MM.1S (cell line): ENCODE results near the gene FUZ.

Experiments used
- DNase-seq: peaks from one replicate; pipeline ENCODE4 v3.0.0-alpha.2; 2015
- H2AFZ ChIP-seq: fragments of 300-600 bp; sonication (generic); 2 replicates; pipeline ENCODE4 v1.6.0; 2016; ENCODE audit warnings: antibody characterized with exemption, low read length
- H3F3A ChIP-seq: fragments of 300-600 bp; sonication (generic); 2 replicates; pipeline ENCODE4 v1.6.1; 2016; ENCODE audit warnings: mild to moderate bottlenecking, antibody characterized with exemption, low read length, moderate library complexity, mixed read lengths; ENCODE audit not compliant: insufficient read depth
- H3K27ac ChIP-seq: fragments of 300-600 bp; sonication (generic); 2 replicates; pipeline ENCODE4 v1.5.1; 2016; ENCODE audit warnings: mild to moderate bottlenecking, low read length
- H3K27me3 ChIP-seq: fragments of 300-600 bp; sonication (generic); replicated peaks from 2 replicates; pipeline ENCODE4 v1.6.0; 2016; ENCODE audit warnings: low read length; ENCODE audit not compliant: insufficient read depth
- H3K36me3 ChIP-seq: fragments of 300-600 bp; sonication (generic); replicated peaks from 2 replicates; pipeline ENCODE4 v1.6.1; 2016; ENCODE audit warnings: mild to moderate bottlenecking, low read length, mixed read lengths; ENCODE audit not compliant: insufficient read depth
- H3K4me1 ChIP-seq: fragments of 300-600 bp; sonication (generic); 2 replicates; pipeline ENCODE4 v1.6.1; 2016; ENCODE audit warnings: low read length, mixed read lengths
- H3K4me2 ChIP-seq: fragments of 300-600 bp; sonication (generic); 2 replicates; pipeline ENCODE4 v1.6.0; 2016; ENCODE audit warnings: low read depth, low read length
- H3K4me3 ChIP-seq: fragments of 300-600 bp; sonication (generic); 2 replicates; pipeline ENCODE4 v1.5.1; 2016; ENCODE audit warnings: low read length, mixed read lengths
- H3K79me2 ChIP-seq: fragments of 300-600 bp; sonication (generic); 2 replicates; pipeline ENCODE4 v1.6.1; 2016; ENCODE audit warnings: mixed run types, low read length, mixed read lengths
- H3K9ac ChIP-seq: fragments of 300-600 bp; sonication (generic); 2 replicates; pipeline ENCODE4 v1.6.1; 2016; ENCODE audit warnings: low read length, mixed read lengths
- H3K9me2 ChIP-seq: fragments of 300-600 bp; sonication (generic); replicated peaks from 2 replicates; pipeline ENCODE4 v1.6.1; 2016; ENCODE audit warnings: mild to moderate bottlenecking, low read length, mixed read lengths; ENCODE audit not compliant: insufficient read depth
- H3K9me3 ChIP-seq: fragments of 300-600 bp; sonication (generic); replicated peaks from 2 replicates; pipeline ENCODE4 v1.6.1; 2016; ENCODE audit warnings: mild to moderate bottlenecking, low read length, mixed read lengths; ENCODE audit not compliant: insufficient read depth
- H4K20me1 ChIP-seq: fragments of 300-600 bp; sonication (generic); 2 replicates; pipeline ENCODE4 v1.6.1; 2016; ENCODE audit warnings: mild to moderate bottlenecking, low read length, moderate library complexity, mixed read lengths; ENCODE audit not compliant: insufficient read depth
- CTCF ChIP-seq: fragments of 300-600 bp; sonication (generic); IDR thresholded peaks from 2 replicates; pipeline ENCODE4 v1.5.1; 2016; ENCODE audit warnings: antibody characterized with exemption, low read length, mixed read lengths
- EZH2 ChIP-seq: fragments of 300-600 bp; sonication (generic); optimal IDR thresholded peaks from 2 replicates; pipeline ENCODE3; 2017; ENCODE audit warnings: low read depth, mild to moderate bottlenecking, antibody characterized with exemption, low read length, mixed read lengths
- EZH2phosphoT487 ChIP-seq: fragments of 300-600 bp; sonication (generic); IDR thresholded peaks from 2 replicates; pipeline ENCODE4 v1.6.1; 2018; ENCODE audit warnings: antibody characterized with exemption, low read length

FUZ gene

GRCh38 chr19:49795615-49796014, 17.5 kb downstream of the FUZ start:
- H3K9me3 ChIP-seq = no peaks in the 10 kb centered on the region
- no peaks in the 10 kb centered on the region for H3F3A ChIP-seq
- H3K9me2 ChIP-seq = no peaks in the 10 kb centered on the region
- TF ChIP-seq EZH2phosphoT487 = no peak
- TF ChIP-seq CTCF = no peak
- TF ChIP-seq EZH2 = no peak
- H4K20me1 ChIP-seq = no peaks in the 10 kb centered on the region
- no peak overlapping the region for H3K4me3 ChIP-seq
- no peaks in the 10 kb centered on the region for H3K36me3 ChIP-seq
- no peak overlapping the region for H3K9ac ChIP-seq
- H3K4me1 ChIP-seq = no peaks in the 10 kb centered on the region
- no peaks in the 10 kb centered on the region for H3K27me3 ChIP-seq
- H3K79me2 ChIP-seq = no peaks in the 10 kb centered on the region
- H3K4me2 ChIP-seq = no peak overlapping the region
- no peak for DNase-seq
- no peak overlapping the region for H2AFZ ChIP-seq
- H3K27ac ChIP-seq = no peak overlapping the region

- Histone ChIP-seq H3K4me1 (no peaks in the 10 kb centered on the region), H3K9me2 (no peaks in the 10 kb centered on the region), H4K20me1 (no peaks in the 10 kb centered on the region), H3K9ac (no peak overlapping the region), H3K27me3 (no peaks in the 10 kb centered on the region), H3K4me2 (no peak overlapping the region), H3K4me3 (no peak overlapping the region), H2AFZ (no peak overlapping the region), H3K27ac (no peak overlapping the region), H3K79me2 (no peaks in the 10 kb centered on the region), H3F3A (no peaks in the 10 kb centered on the region), H3K36me3 (no peaks in the 10 kb centered on the region), H3K9me3 (no peaks in the 10 kb centered on the region)
- no peak for TF ChIP-seq EZH2phosphoT487
- no peak for TF ChIP-seq EZH2
- no peak for TF ChIP-seq CTCF
- DNase-seq = no peak
Measured at GRCh38 chr19:49793561-49793840, 19.6 kb downstream of the FUZ start.

- no peak for DNase-seq
- Histone ChIP-seq H3F3A (no peaks in the 10 kb centered on the region), H3K4me3 (no peak overlapping the region), H3K9me3 (no peaks in the 10 kb centered on the region), H3K4me1 (no peaks in the 10 kb centered on the region), H3K27ac (no peak overlapping the region), H3K9me2 (no peaks in the 10 kb centered on the region), H3K4me2 (no peak overlapping the region), H2AFZ (no peak overlapping the region), H3K36me3 (no peaks in the 10 kb centered on the region), H4K20me1 (no peaks in the 10 kb centered on the region), H3K9ac (no peak overlapping the region), H3K27me3 (no peaks in the 10 kb centered on the region), H3K79me2 (no peaks in the 10 kb centered on the region)
- TF ChIP-seq CTCF (no peak), EZH2 (no peak), EZH2phosphoT487 (no peak)
Measured at GRCh38 chr19:49792829-49793560, 20.1 kb downstream of the FUZ start.
